ENCODE measurements around the gene KCNJ5.

KCNJ5 gene

DNA sequence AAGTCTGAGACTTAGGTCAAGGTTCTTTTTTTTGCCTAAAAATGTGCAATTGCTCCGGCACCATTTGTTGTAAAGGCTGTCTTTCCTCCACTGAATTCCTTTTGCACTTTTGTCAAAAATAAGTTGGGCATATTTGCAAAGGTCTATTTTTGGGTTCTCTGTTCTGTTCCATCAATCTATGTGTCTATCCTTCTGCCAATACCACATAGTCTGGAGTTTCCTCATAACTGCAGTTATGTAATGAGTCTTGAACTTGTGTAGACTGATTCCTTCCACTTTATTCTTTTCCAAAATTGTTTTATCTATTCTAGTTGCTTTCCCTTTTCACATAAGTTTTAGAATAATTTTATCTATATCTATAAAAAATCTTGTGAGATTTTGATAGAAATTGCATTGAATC is 6.7 kb downstream of the KCNJ5 start:
- DNase-seq, result no peak

DNA sequence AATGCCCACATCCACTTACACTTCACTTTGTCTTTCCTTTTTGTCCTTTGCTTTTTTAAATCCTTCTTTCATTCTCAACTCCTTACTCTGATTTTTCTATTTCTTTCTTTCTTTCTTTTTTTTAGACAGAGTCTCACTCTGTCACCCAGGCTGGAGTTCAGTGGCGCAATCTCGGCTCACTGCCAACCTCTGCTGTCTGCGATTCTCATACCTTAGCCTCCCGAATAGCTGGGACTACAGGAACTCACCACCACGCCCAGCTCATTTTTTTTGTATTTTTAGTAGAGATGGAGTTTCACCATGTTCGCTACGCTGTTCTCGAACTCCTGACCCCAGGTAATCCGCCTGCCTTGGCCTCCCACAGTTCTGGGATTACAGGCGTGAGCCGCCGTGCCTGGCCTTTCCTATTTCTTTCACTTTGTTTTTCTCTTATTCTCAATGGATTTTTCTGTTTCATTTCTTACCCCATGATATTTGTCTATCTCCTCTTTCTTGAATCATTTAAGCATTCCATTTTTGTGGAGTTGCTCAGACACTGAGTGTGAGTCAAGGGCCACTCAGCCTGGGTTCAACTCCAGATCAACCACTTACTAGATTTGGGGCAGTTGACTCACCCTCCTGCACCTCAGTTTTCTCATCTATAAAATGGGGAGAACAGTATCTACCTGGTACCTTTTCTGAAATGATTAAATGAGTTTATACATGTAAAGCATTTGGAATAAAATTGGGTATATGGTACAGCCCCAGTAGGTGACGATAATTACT is 7.6 kb downstream of the KCNJ5 start:
- DNase-seq, result no peak

DNA sequence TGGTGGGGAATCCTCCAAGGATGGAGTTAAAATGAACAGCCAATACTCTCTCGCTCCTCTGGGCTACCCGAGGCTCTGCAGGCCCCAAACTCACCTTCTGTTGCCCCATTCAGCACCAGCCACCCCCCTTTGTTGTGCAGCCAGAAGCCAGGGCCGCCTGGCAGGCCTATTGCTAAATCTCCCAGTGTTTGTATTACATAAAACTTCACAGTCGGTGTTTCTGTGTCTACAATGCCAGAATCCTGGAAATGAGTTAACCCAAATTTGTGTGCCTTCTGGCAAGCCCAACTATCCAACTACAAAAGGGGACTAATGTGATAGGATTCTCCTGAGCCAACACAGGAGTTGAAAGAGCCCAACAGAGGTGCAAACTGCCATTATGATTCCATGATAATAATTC is 9.3 kb downstream of the KCNJ5 start:
- no peak for DNase-seq

DNA sequence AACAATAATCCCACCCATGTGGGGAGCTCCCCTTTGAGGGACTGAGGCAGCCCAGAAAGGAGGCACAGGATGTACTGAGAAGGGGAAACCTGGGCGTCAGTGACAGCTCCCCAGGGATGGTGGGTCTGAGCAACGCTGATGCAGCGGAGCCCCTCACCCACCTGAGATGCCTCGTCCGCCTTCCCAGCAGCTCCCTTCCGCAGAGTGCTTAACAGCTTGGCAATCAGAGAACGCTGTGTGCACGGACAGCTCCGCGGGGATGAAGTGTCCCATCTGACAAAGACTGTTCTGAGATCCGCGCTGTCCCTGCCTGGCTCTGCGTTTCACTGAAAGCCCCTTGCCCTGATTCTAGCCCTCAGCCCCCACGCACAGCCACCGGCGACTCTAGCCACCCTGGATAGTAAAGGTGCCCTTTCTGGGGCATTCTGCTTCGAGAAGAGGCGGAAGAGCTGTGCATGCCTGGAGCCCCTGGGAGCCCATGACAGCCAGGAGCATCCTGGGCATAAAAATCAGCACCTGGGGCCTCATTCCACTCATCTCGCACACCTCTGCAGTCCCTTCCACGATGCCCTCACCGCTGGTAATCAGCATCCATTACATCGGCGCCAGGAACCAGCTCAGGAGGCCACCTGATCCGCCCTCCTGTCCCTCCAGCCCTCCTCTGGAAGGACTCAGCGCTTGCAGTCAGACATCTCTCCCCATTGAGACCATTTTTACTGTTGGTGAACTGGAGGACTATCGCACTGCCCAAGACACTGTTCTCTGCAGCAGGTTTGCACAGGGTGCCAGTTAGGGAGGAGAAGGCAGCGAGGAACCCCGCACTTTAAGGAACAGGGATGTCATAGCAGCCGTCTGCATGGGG is 10.7 kb downstream of the KCNJ5 start:
- no peak for DNase-seq

DNA sequence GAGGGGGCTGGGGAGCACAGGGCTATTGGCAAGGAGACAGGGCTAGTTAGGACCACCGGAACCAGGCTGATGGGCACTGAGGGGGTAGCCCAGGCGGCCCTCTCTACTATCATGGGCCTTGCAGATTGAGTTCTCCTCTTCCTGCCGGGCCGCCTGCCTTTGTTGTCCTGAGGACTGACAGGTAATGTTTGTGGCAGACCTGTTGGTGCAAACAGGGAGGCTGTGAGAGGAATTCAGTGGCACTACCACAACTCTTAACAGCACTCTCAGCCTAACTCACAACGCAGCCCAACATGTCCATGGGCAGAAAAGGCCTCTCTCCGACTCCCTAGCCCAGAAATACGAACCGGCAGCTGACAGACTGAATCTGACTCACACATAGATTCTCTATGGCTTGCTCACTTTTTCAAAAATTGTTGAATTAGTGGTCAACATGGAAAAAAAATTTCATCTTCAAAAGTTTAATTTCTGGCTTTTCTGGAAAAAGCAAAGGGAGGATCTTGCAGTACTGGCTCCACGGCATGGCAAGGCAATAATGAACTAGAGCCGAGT is 11.4 kb downstream of the KCNJ5 start:
- DNase-seq, result no peak

DNA sequence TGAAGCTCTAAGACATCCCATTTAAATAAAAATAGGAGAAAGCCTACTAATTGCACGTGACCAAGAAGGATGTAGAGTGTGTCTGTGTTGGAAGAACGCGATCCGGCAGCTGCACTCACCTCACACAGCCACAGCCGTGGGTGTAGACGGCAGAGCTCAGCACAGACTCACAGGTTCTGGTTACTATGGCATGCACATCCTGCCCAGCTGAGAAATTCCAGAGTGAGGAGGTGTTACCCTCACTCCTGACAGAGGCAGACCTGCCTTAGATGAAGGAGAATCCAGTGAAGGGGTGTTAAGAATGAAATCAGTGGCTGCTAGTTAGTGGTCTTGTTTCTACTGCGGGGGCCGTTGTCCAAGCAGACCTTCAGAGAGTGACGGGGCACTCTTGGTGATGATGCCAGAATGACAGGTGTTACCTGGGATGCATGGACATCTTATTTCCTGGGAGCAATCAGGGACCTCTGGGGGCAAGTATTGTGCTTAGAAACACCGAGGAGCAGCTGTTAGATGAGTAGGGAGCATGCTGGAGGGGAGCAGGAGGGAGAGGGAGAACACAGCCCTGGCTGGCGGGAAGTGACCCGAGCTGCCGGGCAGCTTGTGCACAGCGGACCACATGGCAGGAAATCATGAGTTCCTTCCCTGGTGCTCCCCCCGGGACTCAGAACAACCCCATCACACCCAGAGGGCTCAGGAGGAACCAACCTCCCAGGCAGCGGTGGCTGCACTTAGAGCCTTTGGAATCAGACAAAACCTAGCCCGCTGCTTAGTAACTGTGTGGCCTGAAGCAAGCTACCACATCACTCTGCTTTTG is 12.3 kb downstream of the KCNJ5 start:
- no peak for DNase-seq

DNA sequence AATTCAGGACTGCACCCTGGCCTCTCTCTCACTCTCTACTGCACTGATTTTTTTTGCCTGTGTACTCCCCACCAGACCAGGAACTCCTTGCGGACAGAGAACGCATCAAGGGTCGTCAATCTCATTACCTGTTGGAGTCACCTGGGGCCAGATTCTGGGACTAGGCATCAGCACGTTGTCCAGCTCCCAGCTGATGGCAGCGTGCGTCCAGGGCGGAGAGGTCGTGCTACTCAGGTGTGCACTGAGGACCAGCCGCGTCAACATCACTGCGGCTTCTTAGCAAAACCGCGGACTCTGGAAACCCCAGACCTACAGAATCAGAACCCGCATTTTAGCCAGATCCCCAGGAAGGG is 13.1 kb downstream of the KCNJ5 start:
- no peak for DNase-seq

DNA sequence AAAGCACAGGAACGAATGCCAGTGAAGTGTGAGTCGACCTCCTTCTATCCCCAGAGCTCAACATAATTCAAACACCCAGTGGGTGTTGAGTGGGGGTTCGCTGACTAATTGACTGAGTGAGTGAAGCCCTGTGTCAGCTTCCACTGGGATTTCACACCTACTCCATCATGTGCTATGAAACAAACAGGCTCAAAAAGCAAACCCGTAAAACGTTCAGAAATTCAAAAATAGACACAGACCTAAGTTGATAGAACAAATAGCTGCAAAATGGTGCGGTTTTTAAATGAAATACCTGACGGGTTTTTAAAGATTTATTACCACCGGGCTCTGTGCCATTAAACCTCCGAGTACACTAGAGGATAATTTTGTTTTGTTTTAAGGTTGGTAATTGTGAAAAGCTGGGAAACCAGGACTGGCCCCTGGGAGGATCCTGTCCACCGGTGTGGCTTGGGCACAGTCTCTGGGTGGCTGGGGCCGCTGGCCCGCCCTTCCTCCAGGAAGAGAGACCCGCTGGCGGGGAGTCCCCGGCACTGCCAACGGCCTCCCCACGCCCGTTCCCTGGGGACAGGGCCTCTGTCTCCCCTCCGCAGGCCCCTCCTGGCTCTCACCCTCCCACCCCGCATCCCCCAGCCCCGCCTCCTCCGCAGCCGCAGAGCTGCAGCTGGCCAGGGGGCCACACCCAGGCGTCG is 13.6 kb downstream of the KCNJ5 start:
- peak; percentile 45 for DNase-seq

DNA sequence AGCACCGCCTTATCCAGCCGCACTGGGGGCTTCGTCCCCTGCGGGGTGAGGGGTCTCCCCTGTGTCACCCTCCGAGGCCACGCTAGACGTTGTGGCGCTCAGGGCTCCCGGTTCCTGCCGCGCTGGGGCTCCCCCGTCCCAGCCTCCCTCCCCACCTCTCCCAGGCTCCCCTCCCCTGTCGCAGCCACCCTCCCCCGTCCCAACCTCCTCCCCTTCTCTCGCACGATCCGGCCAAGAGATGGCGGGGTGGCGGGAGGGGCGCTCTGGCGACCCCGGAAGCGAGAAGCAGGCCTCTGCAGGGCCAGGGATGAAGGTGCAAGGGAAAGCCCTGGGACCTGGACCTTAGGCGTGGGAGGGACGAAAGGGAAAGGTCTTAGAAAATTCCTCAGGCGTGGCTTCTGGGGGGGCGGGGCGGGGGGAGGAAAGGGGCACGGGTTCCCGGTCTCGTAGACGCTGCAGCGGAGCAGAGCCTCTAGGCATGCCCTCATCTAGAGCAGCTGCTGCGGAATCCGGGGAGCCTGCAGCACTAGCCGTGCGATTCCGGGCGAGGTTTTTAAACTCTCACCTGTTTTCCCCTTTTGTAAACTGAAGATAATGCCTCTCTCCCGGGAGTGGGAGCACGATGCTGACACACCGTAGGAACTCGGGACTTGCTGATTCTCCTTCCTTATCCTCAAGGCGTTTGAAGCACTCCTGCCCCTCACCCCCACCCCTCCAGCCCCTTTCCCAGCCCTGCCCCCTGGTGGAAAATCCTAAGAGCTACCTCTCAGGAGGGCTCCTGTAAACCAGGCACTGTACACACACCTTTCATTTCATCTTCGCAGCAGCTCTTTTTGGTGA is 14.4 kb downstream of the KCNJ5 start:
- peak; percentile 40 for DNase-seq

DNA sequence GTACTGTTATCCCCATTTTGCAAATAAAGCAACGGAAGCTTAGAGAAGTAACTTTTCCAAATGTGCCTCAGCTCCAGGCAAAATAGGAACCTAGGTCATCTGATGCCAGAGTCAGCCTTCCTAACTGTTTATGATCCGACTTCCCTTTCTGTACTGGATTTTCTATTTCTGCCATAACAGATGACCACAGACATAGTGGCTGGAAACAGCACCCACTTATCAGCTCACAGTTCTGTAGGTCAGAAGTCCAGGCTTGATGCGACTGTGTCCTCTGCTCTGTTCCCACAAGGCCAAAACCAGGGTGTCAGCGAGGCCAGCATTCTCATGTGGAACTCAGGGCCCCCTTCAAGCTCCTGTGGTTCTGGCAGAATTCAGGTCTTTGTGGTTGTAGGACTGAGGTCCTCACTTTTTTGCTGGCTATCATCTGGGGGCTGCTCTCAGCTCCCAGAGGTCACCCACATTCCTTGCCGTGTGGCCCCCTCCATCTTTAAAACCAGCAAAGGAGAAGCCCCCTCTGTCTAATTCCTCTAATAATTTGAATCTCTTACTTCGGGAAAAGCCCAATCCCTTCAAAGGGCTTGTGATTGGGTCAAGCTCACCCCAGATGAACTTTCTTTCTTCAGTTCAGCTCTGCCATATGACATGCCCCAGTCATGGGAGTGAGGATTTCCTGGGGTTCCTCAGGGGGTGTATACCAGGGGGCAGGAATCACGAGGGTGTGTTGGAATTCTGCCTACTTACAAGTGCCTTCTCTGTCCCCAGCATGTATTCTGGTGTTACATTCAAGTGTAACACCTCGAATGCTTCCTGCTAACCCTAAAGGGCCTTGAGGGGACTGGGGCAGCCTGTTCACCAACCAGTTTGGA is 15.3 kb downstream of the KCNJ5 start:
- no peak for DNase-seq

DNA sequence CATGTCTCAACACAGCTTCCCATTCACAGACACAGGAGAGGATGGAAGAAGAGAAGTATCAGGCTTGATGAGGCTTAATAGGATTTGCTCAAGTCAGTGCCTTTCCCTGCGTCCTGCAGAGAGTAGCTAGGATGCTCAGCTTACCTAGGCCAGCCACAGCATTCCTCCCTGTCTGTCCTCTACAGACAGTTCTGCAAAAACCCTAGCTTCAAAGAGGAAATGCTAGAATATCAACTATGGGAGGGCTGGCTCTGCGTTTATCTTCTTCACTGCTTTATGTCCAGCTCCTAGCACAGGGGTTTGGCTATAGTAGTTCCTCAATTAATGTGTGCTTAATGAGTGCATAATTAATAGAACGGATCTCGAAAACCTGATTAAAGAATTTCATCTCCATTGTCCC is 16.4 kb downstream of the KCNJ5 start:
- DNase-seq, result no peak

DNA sequence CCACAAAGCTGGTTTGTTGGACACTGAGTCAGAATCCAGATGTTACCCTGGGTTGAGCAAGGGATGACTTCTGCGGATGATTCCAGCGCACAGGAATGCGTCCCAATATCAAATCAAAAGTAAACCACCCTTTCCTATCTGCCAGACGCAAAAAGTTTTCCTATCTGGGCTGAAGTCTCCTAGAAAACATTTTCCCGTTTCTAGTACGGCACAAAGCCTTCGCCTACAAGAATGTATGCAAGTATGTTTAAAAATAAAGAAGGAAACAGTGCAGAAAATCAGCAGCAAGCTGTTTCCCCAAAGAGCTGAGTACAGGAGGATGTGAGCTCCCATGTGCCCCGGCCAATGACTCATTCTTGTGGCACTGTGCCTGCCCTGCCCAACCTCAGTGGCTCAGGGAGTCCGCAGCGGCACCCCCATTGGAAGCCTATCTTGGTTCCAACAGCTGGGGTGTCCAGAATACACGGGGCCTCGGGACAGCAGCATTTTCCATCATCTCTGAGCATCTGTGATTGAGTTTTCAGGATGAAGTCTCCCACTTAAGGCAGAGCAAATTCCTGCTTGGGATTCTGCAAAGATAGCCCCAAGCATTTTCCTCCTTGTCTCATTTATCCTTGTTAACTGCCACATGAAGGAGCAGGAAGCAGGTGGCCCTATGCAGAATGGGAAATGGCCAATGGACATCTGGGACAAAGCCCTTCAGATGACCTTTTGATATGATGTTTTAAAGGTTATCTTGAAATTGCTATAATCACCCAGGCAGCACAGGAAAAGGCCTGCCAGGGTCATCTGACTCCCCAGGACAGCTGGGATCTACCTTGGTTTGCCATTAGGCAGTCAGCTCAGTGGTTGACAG is 17.5 kb downstream of the KCNJ5 start:
- DNase-seq, result no peak

DNA sequence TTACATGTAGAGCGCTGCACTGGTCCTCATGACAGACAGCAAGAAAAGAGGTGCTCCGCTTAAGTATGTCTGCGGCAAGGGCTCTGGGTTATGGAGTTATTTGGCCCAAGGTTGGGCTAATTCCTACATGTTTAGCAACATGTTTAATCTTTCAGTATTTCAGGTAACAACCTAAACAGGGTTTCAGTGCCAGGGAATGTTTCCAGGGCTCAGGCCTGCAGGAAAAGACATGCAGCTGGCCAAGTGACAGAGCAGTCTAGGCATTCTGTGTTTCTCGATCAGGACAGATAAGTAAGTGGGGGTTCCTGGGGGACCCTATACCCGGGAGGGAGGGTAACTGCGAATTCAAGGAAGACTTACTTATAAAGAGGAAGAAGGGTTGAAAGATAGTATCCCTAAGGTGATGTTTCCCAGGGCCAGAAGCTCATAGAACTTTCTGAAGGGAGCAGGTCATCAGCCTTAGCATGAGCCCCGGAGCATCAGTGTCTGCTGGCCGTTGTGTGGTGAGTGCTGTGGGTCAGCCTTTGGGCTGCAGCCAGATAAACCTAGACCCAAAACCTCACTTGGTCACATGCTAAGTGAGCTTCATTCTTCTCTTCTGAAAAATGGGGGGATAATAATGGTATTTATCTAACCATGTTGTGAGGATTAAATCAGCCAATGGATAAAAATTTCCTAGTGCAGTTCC is 18.4 kb downstream of the KCNJ5 start:
- DNase-seq, result no peak

DNA sequence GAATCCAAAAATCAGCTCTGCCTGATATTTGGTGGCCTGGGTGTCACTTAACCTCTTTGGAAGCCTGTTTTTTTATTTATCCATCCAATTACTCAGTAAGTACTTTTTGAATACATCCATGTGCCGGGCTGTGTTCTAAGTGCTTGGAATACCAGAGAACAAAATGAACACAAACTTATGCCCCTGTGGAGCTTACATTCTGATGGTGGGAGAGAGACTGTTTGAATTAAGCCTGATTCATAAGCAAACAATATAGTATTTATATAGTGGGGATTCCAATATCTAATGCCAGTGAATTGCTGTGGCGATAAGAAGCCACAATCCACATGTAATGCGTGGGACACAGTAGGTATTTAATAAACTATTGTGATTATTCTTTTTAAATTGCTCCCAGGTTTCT is 19.4 kb downstream of the KCNJ5 start:
- no peak for DNase-seq

DNA sequence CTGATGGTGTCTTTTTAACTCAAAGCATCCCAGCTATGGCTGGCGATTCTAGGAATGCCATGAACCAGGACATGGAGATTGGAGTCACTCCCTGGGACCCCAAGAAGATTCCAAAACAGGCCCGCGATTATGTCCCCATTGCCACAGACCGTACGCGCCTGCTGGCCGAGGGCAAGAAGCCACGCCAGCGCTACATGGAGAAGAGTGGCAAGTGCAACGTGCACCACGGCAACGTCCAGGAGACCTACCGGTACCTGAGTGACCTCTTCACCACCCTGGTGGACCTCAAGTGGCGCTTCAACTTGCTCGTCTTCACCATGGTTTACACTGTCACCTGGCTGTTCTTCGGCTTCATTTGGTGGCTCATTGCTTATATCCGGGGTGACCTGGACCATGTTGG is 20.1 kb downstream of the KCNJ5 start:
- DNase-seq, result no peak

DNA sequence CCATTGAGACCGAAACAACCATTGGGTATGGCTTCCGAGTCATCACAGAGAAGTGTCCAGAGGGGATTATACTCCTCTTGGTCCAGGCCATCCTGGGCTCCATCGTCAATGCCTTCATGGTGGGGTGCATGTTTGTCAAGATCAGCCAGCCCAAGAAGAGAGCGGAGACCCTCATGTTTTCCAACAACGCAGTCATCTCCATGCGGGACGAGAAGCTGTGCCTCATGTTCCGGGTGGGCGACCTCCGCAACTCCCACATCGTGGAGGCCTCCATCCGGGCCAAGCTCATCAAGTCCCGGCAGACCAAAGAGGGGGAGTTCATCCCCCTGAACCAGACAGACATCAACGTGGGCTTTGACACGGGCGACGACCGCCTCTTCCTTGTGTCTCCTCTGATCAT is 20.5 kb downstream of the KCNJ5 start:
- no peak for DNase-seq

DNA sequence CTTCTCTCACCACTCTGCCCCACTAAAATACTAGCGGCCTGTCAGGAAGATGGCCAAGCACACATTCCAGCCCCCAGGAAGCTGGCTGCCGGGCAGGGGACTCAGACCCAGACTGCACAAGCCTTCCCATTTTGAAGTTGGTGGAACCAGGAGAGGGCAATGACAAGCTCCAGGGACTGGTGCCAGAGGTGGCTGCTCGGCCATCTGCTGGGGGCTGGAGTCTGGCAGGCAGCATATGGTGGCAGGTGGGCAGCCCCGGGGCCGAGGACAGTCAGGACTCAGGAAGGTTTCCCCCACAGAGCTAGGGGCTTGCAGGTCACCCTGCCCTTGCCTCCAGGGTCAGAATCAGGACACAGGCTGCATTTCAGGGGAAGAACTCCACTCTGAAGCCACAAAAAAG is 22.6 kb downstream of the KCNJ5 start:
- DNase-seq, result no peak

DNA sequence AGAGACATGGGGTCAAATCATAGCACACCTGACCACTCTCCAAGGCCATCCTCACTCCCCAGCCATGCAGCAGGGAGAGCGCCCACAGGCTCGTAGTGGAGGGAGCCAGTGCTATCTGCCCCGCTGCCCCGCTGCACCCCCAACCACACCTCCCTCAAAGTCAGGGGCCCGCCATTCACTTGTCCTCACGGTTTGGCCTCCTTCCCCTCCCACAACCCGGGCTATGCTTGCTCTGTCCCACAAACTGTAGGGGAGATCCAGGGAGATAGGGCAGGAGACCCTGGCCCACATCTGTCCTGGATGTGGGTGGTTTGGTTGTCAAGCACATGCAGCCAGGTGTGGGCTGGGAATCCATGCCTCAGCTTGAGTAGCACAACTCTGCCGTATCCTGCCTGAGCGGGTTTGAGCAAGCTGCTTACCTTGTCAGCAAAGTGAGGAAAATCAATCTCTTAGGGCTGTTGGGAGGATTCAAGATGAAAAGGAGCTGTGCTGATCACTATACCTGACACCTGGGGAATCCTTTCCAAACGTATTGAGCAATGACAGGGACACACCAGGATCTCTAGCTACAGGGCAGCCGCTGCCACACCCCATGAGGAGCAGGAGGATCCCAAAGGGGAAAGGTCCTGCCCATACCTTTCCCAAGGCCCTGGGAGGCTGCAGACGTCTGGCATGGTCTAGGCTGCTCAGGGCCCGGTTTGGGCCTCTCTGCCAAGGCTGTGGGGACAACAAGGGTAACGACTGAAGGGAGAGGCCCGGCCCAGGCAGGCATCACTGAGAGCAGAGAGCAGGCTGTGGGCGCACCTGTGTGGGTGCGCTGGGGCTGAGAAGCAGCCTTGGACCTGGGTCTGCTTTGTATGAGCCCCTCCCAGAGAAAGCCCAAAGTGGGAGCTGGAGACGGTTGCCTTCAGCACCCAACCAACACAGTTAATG is 23.3 kb downstream of the KCNJ5 start:
- no peak for DNase-seq

Data from NCI-H1048 (cell line).